Measurements from ENCODE around the gene FALEC. TPM values are rescaled to one million over a fixed set of nuclear protein-coding genes. Genes with fewer than 3 reads are reported as not detected.
A peak's percentile ranks its signal among the peaks of the same experiment; 100 is the strongest.

The FALEC gene
- total and polyA plus RNA-seq, 10 donors = 0.20 to 1.9 (median 0.63) TPM; not detected in 6

- WGBS, 5 donors = 51 to 65% (median 61%) methylated on average over 16 to 28 of the region's 28 CpGs
- no peaks in the 10 kb centered on the region for H3K9me3 ChIP-seq
- H3K4me1 ChIP-seq = peaks cover 27 to 90% (median 62%) of the 10 kb centered on the region in 6 donors
- TF ChIP-seq CTCF (IDR thresholded peaks at IDR 0.05 in 8 of 11, conservative IDR thresholded peaks at IDR 0.05 in 3 of 11) (peak in 2 of 11 experiments; percentile 7 to 9), POLR2AphosphoS5 (IDR thresholded peaks at IDR 0.05) (peak; percentile 70 to 84 (median 81)), POLR2A (IDR thresholded peaks at IDR 0.05) (no peak)
- intact Hi-C loops (cut with DNase I; ENCODE audit: low total_unique reads) = no loop called here
- H3K4me3 ChIP-seq = peak overlapping the region in 7 of 8 donors; percentile 3 to 78 (median 17)
- peak; percentile 89 for DNase-seq
- no peaks in the 10 kb centered on the region for H3K27me3 ChIP-seq (replicated peaks in 1 of 7)
- peak overlapping the region in 7 of 8 donors; percentile 15 to 100 (median 99) for H3K27ac ChIP-seq
- peaks cover 0 to 40% (median 0%) of the 10 kb centered on the region in 6 donors for H3K36me3 ChIP-seq
Measured at GRCh38 chr1:150558761-150559655, 43.5 kb downstream of the FALEC start.

GRCh38 chr1:150559656-150560010 is 44.1 kb downstream of the FALEC start:
- Histone ChIP-seq H3K4me1 (peaks cover 33 to 90% (median 65%) of the 10 kb centered on the region in 6 donors), H3K9me3 (no peaks in the 10 kb centered on the region), H3K27me3 (replicated peaks in 1 of 7) (no peaks in the 10 kb centered on the region), H3K4me3 (peak overlapping the region in 4 of 8 donors; percentile 21 to 78 (median 50)), H3K27ac (peak overlapping the region in 7 of 8 donors; percentile 60 to 100 (median 100)), H3K36me3 (peaks cover 0 to 33% (median 0%) of the 10 kb centered on the region in 6 donors)
- intact Hi-C loops (cut with DNase I; ENCODE audit: low total_unique reads) = loop anchor here (2.0 kb wide), 1 partner anchor 61 kb away; no protein-coding TSS in a partner anchor
- DNase-seq = peak; percentile 82
- WGBS, 5 donors = 70 to 76% (median 73%) methylated on average over 10 of the region's 10 CpGs
- TF ChIP-seq POLR2A (IDR thresholded peaks at IDR 0.05) = no peak
- TF ChIP-seq POLR2AphosphoS5 (IDR thresholded peaks at IDR 0.05) = no peak
- no peak for TF ChIP-seq CTCF (IDR thresholded peaks at IDR 0.05 in 8 of 11, conservative IDR thresholded peaks at IDR 0.05 in 3 of 11)

- Histone ChIP-seq H3K27ac (peak overlapping the region in 7 of 8 donors; percentile 99 to 100 (median 100)), H3K4me3 (peak overlapping the region in 5 of 8 donors; percentile 7 to 78 (median 54)), H3K27me3 (replicated peaks in 1 of 7) (no peaks in the 10 kb centered on the region), H3K36me3 (peaks cover 0 to 29% (median 0%) of the 10 kb centered on the region in 6 donors), H3K4me1 (peaks cover 37 to 93% (median 69%) of the 10 kb centered on the region in 6 donors), H3K9me3 (no peaks in the 10 kb centered on the region)
- 18 to 27% (median 22%) methylated on average over 4 to 9 of the region's 9 CpGs for WGBS, 5 donors
- intact Hi-C loops (cut with DNase I; ENCODE audit: low total_unique reads) = loop anchor here (2.0 kb wide), 1 partner anchor 61 kb away; no protein-coding TSS in a partner anchor
- TF ChIP-seq POLR2A (IDR thresholded peaks at IDR 0.05) = no peak
- TF ChIP-seq POLR2AphosphoS5 (IDR thresholded peaks at IDR 0.05) = peak; percentile 67 to 75 (median 67)
- TF ChIP-seq CTCF (IDR thresholded peaks at IDR 0.05 in 8 of 11, conservative IDR thresholded peaks at IDR 0.05 in 3 of 11) = peak; percentile 80 to 97 (median 92)
- DNase-seq = peak; percentile 93
Measured at GRCh38 chr1:150560011-150560438, 44.5 kb downstream of the FALEC start.
